ENCODE data around the gene SYT1. TPM values are rescaled to one million over a fixed set of nuclear protein-coding genes. Genes with fewer than 3 reads are reported as not detected.

The SYT1 gene
- polyA plus RNA-seq, 3 donors, result 0.72 TPM; not detected in 2

DNA sequence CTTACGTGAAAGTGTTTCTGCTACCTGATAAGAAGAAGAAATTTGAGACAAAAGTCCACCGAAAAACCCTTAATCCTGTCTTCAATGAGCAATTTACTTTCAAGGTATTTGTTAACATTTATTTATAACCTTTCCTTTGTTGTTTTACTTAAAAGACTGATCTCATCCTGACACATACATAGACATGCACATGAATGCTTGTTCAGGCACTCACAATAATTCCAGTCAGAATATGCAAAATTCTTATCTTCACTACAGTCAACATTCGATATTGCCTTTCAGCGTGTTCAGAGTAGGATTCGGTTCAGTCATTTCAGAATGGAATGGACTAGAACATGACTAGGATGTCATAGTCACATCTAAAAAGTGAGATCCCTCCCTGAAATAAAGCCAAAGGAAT is 431.6 kb downstream of the SYT1 start:
- intact Hi-C loops (cut with micrococcal nuclease), result no loop called here
- Histone ChIP-seq H3K4me3 (replicated peaks in 1 of 3; ENCODE audit: low read depth in 2 of 3, low read length in 3 of 3) (no peak overlapping the region), H3K27ac (ENCODE audit: low read depth in 1 of 2, low read length in 2 of 2) (no peak overlapping the region), H3K4me2 (replicated peaks; ENCODE audit: extremely low read depth, low read length, poor library complexity, severe bottlenecking) (no peak overlapping the region), H3K4me1 (ENCODE audit: control insufficient read depth in 1 of 2, insufficient read depth in 2 of 2, low read length in 2 of 2) (no peaks in the 10 kb centered on the region), H3K9me3 (replicated peaks in 1 of 2; ENCODE audit: control insufficient read depth in 1 of 2, insufficient read depth in 1 of 2, low read length in 2 of 2) (no peaks in the 10 kb centered on the region), H3K27me3 (ENCODE audit: control insufficient read depth in 2 of 2, insufficient read depth in 2 of 2, low read length in 2 of 2) (no peaks in the 10 kb centered on the region), H3K9ac (ENCODE audit: insufficient read depth, low read length, poor library complexity, severe bottlenecking) (no peak overlapping the region), H3K36me3 (replicated peaks in 1 of 2; ENCODE audit: control insufficient read depth in 1 of 2, insufficient read depth in 2 of 2, low read length in 2 of 2) (no peaks in the 10 kb centered on the region), H2AFZ (ENCODE audit: insufficient read depth, low read depth, low read length, poor library complexity, severe bottlenecking) (no peak overlapping the region), H4K20me1 (ENCODE audit: insufficient read depth, low read length) (no peaks in the 10 kb centered on the region), H3K79me2 (ENCODE audit: insufficient read depth, low read length) (no peaks in the 10 kb centered on the region)
- Mint-ChIP-seq H3K9me3 (no peaks in the 10 kb centered on the region), H3K27ac (no peak overlapping the region), H3K4me1 (no peaks in the 10 kb centered on the region), H3K27me3 (ENCODE audit: low read depth in 3 of 3) (no peaks in the 10 kb centered on the region), H3K4me3 (no peak overlapping the region), H3K36me3 (no peaks in the 10 kb centered on the region)
- DNase-seq, result no peak
- TF ChIP-seq, protein P1, sequence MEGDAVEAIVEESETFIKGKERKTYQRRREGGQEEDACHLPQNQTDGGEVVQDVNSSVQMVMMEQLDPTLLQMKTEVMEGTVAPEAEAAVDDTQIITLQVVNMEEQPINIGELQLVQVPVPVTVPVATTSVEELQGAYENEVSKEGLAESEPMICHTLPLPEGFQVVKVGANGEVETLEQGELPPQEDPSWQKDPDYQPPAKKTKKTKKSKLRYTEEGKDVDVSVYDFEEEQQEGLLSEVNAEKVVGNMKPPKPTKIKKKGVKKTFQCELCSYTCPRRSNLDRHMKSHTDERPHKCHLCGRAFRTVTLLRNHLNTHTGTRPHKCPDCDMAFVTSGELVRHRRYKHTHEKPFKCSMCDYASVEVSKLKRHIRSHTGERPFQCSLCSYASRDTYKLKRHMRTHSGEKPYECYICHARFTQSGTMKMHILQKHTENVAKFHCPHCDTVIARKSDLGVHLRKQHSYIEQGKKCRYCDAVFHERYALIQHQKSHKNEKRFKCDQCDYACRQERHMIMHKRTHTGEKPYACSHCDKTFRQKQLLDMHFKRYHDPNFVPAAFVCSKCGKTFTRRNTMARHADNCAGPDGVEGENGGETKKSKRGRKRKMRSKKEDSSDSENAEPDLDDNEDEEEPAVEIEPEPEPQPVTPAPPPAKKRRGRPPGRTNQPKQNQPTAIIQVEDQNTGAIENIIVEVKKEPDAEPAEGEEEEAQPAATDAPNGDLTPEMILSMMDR (IDR thresholded peaks at IDR 0.05), result no peak
- WGBS (ENCODE audit: insufficient coverage), result 93% methylated on average over 3 of the region's 5 CpGs

DNA sequence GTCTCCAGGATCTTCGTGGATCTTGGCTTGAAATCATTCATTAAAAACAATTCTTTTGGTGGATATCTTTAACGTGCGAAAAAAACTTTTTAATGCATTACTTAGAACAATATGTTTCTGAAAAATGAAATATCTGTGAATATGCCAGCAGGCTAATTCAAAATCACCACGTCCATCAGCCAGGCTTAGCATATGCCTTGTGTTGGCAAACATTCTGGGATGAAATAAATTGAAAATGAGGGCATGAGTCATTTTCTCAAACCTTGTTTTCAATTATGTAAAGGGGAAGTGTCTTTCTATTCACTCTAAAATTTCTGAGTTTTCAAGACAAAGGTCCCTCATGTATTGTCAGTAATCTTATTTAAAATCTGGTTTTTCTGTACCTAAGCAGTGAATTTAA is 432.3 kb downstream of the SYT1 start:
- TF ChIP-seq, protein P1 (IDR thresholded peaks at IDR 0.05), result no peak
- H3K36me3 Mint-ChIP-seq, result no peaks in the 10 kb centered on the region
- intact Hi-C loops (cut with micrococcal nuclease), result no loop called here
- DNase-seq, result no peak
- no peaks in the 10 kb centered on the region for H3K27me3 Mint-ChIP-seq (ENCODE audit: low read depth in 3 of 3)
- H3K4me3 Mint-ChIP-seq, result no peak overlapping the region
- Histone ChIP-seq H3K36me3 (replicated peaks in 1 of 2; ENCODE audit: control insufficient read depth in 1 of 2, insufficient read depth in 2 of 2, low read length in 2 of 2) (no peaks in the 10 kb centered on the region), H3K27ac (ENCODE audit: low read depth in 1 of 2, low read length in 2 of 2) (no peak overlapping the region), H3K27me3 (ENCODE audit: control insufficient read depth in 2 of 2, insufficient read depth in 2 of 2, low read length in 2 of 2) (no peaks in the 10 kb centered on the region), H3K4me3 (replicated peaks in 1 of 3; ENCODE audit: low read depth in 2 of 3, low read length in 3 of 3) (no peak overlapping the region), H3K4me2 (replicated peaks; ENCODE audit: extremely low read depth, low read length, poor library complexity, severe bottlenecking) (no peak overlapping the region), H3K9me3 (replicated peaks in 1 of 2; ENCODE audit: control insufficient read depth in 1 of 2, insufficient read depth in 1 of 2, low read length in 2 of 2) (no peaks in the 10 kb centered on the region), H3K4me1 (ENCODE audit: control insufficient read depth in 1 of 2, insufficient read depth in 2 of 2, low read length in 2 of 2) (no peaks in the 10 kb centered on the region), H2AFZ (ENCODE audit: insufficient read depth, low read depth, low read length, poor library complexity, severe bottlenecking) (no peak overlapping the region), H4K20me1 (ENCODE audit: insufficient read depth, low read length) (no peaks in the 10 kb centered on the region), H3K79me2 (ENCODE audit: insufficient read depth, low read length) (no peaks in the 10 kb centered on the region), H3K9ac (ENCODE audit: insufficient read depth, low read length, poor library complexity, severe bottlenecking) (no peak overlapping the region)
- no peaks in the 10 kb centered on the region for H3K9me3 Mint-ChIP-seq
- H3K4me1 Mint-ChIP-seq, result no peaks in the 10 kb centered on the region
- H3K27ac Mint-ChIP-seq, result no peak overlapping the region
- WGBS (ENCODE audit: insufficient coverage), result 100% methylated on average over 1 of the region's 4 CpGs

Data from CD14-positive monocyte (primary cell).